MM.1S (cell line): Measurements from ENCODE around the gene NLRP9.

Experiments
- DNase-seq: peaks from one replicate; pipeline ENCODE4 v3.0.0-alpha.2; 2015
- H2AFZ ChIP-seq: fragments of 300-600 bp; sonication (generic); 2 replicates; pipeline ENCODE4 v1.6.0; 2016; ENCODE audit warnings: antibody characterized with exemption, low read length
- H3F3A ChIP-seq: fragments of 300-600 bp; sonication (generic); 2 replicates; pipeline ENCODE4 v1.6.1; 2016; ENCODE audit warnings: mild to moderate bottlenecking, antibody characterized with exemption, low read length, moderate library complexity, mixed read lengths; ENCODE audit not compliant: insufficient read depth
- H3K27ac ChIP-seq: fragments of 300-600 bp; sonication (generic); 2 replicates; pipeline ENCODE4 v1.5.1; 2016; ENCODE audit warnings: mild to moderate bottlenecking, low read length
- H3K27me3 ChIP-seq: fragments of 300-600 bp; sonication (generic); replicated peaks from 2 replicates; pipeline ENCODE4 v1.6.0; 2016; ENCODE audit warnings: low read length; ENCODE audit not compliant: insufficient read depth
- H3K36me3 ChIP-seq: fragments of 300-600 bp; sonication (generic); replicated peaks from 2 replicates; pipeline ENCODE4 v1.6.1; 2016; ENCODE audit warnings: mild to moderate bottlenecking, low read length, mixed read lengths; ENCODE audit not compliant: insufficient read depth
- H3K4me1 ChIP-seq: fragments of 300-600 bp; sonication (generic); 2 replicates; pipeline ENCODE4 v1.6.1; 2016; ENCODE audit warnings: low read length, mixed read lengths
- H3K4me2 ChIP-seq: fragments of 300-600 bp; sonication (generic); 2 replicates; pipeline ENCODE4 v1.6.0; 2016; ENCODE audit warnings: low read depth, low read length
- H3K4me3 ChIP-seq: fragments of 300-600 bp; sonication (generic); 2 replicates; pipeline ENCODE4 v1.5.1; 2016; ENCODE audit warnings: low read length, mixed read lengths
- H3K79me2 ChIP-seq: fragments of 300-600 bp; sonication (generic); 2 replicates; pipeline ENCODE4 v1.6.1; 2016; ENCODE audit warnings: mixed run types, low read length, mixed read lengths
- H3K9ac ChIP-seq: fragments of 300-600 bp; sonication (generic); 2 replicates; pipeline ENCODE4 v1.6.1; 2016; ENCODE audit warnings: low read length, mixed read lengths
- H3K9me2 ChIP-seq: fragments of 300-600 bp; sonication (generic); replicated peaks from 2 replicates; pipeline ENCODE4 v1.6.1; 2016; ENCODE audit warnings: mild to moderate bottlenecking, low read length, mixed read lengths; ENCODE audit not compliant: insufficient read depth
- H3K9me3 ChIP-seq: fragments of 300-600 bp; sonication (generic); replicated peaks from 2 replicates; pipeline ENCODE4 v1.6.1; 2016; ENCODE audit warnings: mild to moderate bottlenecking, low read length, mixed read lengths; ENCODE audit not compliant: insufficient read depth
- H4K20me1 ChIP-seq: fragments of 300-600 bp; sonication (generic); 2 replicates; pipeline ENCODE4 v1.6.1; 2016; ENCODE audit warnings: mild to moderate bottlenecking, low read length, moderate library complexity, mixed read lengths; ENCODE audit not compliant: insufficient read depth
- CTCF ChIP-seq: fragments of 300-600 bp; sonication (generic); IDR thresholded peaks from 2 replicates; pipeline ENCODE4 v1.5.1; 2016; ENCODE audit warnings: antibody characterized with exemption, low read length, mixed read lengths
- EZH2 ChIP-seq: fragments of 300-600 bp; sonication (generic); optimal IDR thresholded peaks from 2 replicates; pipeline ENCODE3; 2017; ENCODE audit warnings: low read depth, mild to moderate bottlenecking, antibody characterized with exemption, low read length, mixed read lengths
- EZH2phosphoT487 ChIP-seq: fragments of 300-600 bp; sonication (generic); IDR thresholded peaks from 2 replicates; pipeline ENCODE4 v1.6.1; 2018; ENCODE audit warnings: antibody characterized with exemption, low read length

NLRP9 gene

GRCh38 chr19:55688422-55689218 lies 49.6 kb downstream of the NLRP9 start:
- H3K36me3 ChIP-seq, result no peaks in the 10 kb centered on the region
- H4K20me1 ChIP-seq, result no peaks in the 10 kb centered on the region
- no peaks in the 10 kb centered on the region for H3F3A ChIP-seq
- no peaks in the 10 kb centered on the region for H3K4me1 ChIP-seq
- no peaks in the 10 kb centered on the region for H3K9me2 ChIP-seq
- no peak overlapping the region for H3K4me2 ChIP-seq
- no peak overlapping the region for H3K27ac ChIP-seq
- no peak overlapping the region for H3K9ac ChIP-seq
- H3K4me3 ChIP-seq, result no peak overlapping the region
- peaks cover 50% of the 10 kb centered on the region for H3K79me2 ChIP-seq
- no peaks in the 10 kb centered on the region for H3K9me3 ChIP-seq
- no peak overlapping the region for H2AFZ ChIP-seq
- no peak for TF ChIP-seq EZH2
- TF ChIP-seq CTCF, result no peak
- no peak for TF ChIP-seq EZH2phosphoT487
- no peaks in the 10 kb centered on the region for H3K27me3 ChIP-seq
- DNase-seq, result no peak

- Histone ChIP-seq H3K9ac (no peak overlapping the region), H3K27ac (no peak overlapping the region), H3K9me2 (no peaks in the 10 kb centered on the region), H3K4me2 (no peak overlapping the region), H3K27me3 (no peaks in the 10 kb centered on the region), H3K9me3 (no peaks in the 10 kb centered on the region), H3K79me2 (peaks cover 56% of the 10 kb centered on the region), H2AFZ (no peak overlapping the region), H3K4me3 (no peak overlapping the region), H4K20me1 (no peaks in the 10 kb centered on the region), H3K4me1 (no peaks in the 10 kb centered on the region), H3F3A (no peaks in the 10 kb centered on the region), H3K36me3 (no peaks in the 10 kb centered on the region)
- TF ChIP-seq EZH2phosphoT487, result no peak
- TF ChIP-seq CTCF, result no peak
- TF ChIP-seq EZH2, result no peak
- no peak for DNase-seq
Observed at GRCh38 chr19:55687281-55688201, 50.7 kb downstream of the NLRP9 start.

GRCh38 chr19:55686311-55687050 lies 51.7 kb downstream of the NLRP9 start:
- H3K4me3 ChIP-seq, result no peak overlapping the region
- H3K79me2 ChIP-seq, result peaks cover 65% of the 10 kb centered on the region
- H3K9me3 ChIP-seq, result no peaks in the 10 kb centered on the region
- no peaks in the 10 kb centered on the region for H3F3A ChIP-seq
- no peak for DNase-seq
- H3K4me2 ChIP-seq, result no peak overlapping the region
- H3K9me2 ChIP-seq, result no peaks in the 10 kb centered on the region
- H3K27me3 ChIP-seq, result no peaks in the 10 kb centered on the region
- H3K4me1 ChIP-seq, result no peaks in the 10 kb centered on the region
- H3K27ac ChIP-seq, result no peak overlapping the region
- H4K20me1 ChIP-seq, result no peaks in the 10 kb centered on the region
- H2AFZ ChIP-seq, result no peak overlapping the region
- H3K36me3 ChIP-seq, result 0 out of 2 replicates have a peak, but pooled peaks cover 6% of the 10 kb centered on the region
- no peak overlapping the region for H3K9ac ChIP-seq
- TF ChIP-seq CTCF (no peak), EZH2phosphoT487 (no peak), EZH2 (no peak)
